ENCODE data around the gene OPN4.
A peak's percentile ranks its signal among the peaks of the same experiment; 100 is the strongest.

The OPN4 gene

DNA sequence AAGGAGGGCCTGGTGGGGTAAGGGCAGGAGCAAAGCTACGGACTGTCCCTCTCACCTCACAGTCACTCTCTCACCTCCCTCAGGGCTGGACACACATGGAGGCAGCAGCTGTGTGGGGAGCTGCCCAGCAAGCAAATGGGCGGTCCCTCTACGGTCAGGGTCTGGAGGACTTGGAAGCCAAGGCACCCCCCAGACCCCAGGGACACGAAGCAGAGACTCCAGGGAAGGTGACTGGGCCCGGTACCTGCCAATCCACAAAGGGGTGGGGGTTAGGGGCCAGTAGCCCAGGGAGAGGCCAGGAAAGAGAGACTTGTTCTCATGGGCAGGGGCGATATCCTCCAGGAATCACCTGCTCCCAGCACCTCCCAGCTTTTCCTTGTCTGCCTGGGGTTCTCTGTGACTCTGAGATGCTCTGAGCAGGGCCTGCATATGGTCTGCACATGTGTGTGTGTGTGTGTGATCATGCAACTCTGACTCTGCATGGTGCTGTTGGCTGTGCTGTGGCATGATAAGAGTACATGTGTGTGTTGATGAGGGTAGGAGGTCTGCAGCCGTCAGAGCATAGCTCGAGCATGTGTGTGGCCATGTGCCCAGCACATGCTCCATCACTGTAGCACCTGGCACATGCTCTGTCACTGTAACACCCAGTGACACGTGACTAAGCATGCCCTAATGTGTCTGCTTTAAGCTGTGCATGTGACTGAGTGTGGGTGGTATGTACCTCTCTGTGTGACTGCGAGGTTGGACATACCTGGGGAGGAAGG is 9.4 kb downstream of the OPN4 start:
- no peak for DNase-seq

GRCh38 chr10:86664341-86665217 is 10.2 kb downstream of the OPN4 start:
- no peak for DNase-seq

GRCh38 chr10:86665218-86665607 is 10.9 kb downstream of the OPN4 start:
- DNase-seq = peak in 1 of 2 experiments; percentile 10

DNA sequence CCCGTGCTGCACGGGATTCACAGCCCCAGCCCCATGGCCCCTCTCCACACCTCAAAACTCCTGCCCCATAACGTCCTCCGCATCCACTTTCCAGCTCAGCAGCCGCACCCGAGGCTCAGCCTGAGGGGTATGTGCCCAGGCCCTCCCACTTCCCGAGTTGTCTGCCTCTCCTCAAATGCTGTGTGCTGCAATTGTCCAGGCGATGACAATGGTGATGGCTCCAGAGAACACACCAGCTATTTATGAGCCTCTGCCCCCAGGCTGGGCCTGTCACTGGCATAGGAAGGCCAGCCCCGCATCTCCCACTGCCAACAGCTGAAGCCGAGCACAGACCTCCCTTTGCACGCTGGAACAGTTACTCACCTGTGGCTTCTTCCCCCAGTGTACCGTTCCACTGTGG is 11.5 kb downstream of the OPN4 start:
- DNase-seq = no peak

DNA sequence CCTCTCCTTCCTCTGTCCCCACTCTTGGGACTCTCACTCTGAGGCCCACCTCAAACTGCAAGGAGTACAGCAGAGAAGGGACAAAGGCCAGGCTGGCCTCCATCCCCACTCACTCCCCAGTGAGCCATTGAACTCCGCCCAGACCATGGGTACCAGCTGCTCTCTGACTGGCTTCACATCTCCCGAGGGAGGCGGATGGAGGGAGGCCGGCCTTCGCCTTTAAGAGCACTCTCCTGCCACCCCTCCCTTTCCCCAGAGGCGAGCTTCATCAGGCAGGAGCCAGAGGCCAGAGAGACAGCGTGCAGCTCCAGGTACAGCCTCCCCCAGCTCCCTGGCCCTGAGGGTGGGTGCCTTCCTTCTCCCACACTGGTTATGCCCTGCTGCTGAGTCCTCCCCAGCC is 12.2 kb downstream of the OPN4 start:
- no peak for DNase-seq

DNA sequence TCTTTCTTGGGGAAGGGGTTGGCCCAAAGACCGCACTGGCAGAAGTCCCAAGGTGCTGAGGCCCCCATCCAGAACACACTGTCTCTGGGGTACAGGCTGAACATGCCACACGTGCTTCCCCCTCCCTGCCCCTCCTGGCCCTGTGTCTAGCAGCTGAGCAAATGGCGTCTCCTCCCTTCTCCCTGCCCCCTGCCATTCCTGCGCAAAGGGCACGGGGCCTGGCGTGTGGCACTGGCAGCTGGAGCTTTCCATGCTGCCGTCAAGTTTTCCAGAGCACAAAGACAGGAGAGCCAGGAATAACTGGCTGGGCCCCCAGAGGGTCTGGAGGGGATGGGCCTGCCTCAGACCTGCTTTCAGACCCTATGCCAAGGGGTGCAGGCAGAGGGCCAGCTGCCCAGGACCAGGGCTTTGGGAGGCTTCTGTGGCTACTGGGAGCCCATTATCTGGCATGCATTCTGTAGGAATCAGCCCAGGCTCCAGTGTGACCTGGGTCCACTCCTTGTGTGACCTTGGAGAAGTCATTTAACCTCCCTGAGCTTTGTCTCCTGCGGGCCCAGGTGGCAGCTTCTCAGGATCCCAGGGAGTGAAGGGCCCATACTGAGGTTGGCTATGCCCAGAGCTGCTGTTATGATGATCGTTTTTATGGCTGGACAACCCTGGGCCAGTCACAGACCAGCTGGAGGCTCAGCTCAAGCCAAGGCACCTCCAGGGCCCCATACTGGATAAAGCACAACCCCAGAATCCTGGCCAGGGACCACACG is 13.3 kb downstream of the OPN4 start:
- no peak for DNase-seq

DNA sequence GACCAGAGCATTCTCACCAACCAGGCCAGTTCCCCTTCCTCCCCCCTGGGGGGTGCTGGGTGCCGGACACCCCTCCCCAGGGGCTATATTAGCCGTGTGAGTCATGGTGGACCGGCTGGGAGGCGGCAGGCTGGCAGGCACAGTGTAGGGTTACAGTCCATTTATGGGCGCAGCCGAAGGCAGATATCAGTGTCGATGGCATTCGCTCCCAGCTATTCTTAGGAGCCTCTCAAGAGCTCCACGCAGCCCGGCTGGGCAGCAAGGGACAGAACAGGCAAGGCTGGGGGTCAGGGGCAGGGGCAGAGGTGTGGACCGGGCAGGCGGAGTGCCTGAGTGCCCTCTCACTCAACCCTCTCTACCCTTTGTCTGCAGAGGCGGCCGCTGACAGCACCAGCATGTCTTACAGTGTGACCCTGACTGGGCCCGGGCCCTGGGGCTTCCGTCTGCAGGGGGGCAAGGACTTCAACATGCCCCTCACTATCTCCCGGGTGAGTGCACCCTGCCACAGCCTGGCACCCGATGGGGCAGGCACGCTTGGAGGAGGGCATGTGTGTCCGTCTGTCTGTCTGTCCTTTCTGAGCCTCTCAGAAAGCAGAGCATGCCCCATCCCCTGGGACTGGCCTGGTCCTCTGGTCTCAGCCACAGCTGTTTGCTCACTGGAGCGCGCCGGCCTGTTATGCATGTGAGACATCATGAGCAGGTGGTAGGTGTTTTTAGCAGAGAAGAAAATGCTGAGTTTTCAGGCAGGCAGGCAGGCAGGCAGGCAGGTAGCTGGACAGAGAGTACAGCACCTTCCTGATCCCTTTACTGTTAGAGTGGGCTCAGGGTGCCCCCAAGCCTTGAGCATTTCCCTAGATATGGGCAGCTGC is 14.2 kb downstream of the OPN4 start, which contains the start of gene LDB3:
TSS of gene LDB3 (plus strand) at position 215 of the 869 bp plus-strand sequence. CDS start at position 396, 181 bp downstream.
- no peak for DNase-seq

- DNase-seq = no peak
These were observed 16.0 kb downstream of the OPN4 start for GRCh38 chr10:86670290-86670811.

GRCh38 chr10:86670876-86671275 is 16.5 kb downstream of the OPN4 start:
- DNase-seq = no peak

- DNase-seq = no peak
These were observed 17.1 kb downstream of the OPN4 start for GRCh38 chr10:86671419-86671818.

DNA sequence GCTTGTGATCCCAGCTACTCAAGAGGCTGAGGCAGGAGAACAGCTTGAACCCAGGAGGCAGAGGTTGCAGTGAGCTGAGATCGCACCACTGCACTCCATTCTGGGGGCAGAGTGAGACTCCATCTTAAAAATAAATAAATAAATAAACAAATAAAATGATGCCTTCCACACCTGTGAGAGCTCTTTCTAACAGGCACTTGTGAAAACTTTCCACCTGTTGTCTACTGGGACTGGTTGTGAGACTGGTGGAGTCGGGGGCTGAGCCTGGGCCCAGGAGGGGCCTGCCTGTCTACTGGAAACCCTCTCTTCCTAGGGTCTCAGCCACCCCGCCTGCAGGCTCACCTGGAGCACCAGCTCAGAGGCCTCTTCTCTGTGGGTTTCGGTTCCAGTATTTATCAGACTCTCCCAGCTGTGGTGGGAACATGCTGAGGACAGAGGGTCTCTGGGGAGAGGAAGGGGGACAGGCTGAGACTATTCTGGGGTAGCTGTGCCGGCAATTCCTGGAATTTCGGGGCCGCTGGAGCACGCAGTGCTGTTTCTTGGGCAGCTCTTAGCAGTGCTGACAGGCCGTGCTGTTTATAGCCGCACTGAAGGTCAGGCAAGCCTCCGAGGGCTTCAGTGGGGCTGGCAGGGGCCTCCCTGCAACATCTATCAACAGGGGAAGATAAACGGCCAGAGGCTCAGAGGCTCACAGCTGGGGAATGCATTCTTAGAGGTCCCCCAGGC is 17.8 kb downstream of the OPN4 start:
- no peak for DNase-seq

GRCh38 chr10:86673216-86673826 is 19.0 kb downstream of the OPN4 start:
- DNase-seq = no peak

GRCh38 chr10:86673827-86674581 is 19.7 kb downstream of the OPN4 start:
- DNase-seq = no peak

DNA sequence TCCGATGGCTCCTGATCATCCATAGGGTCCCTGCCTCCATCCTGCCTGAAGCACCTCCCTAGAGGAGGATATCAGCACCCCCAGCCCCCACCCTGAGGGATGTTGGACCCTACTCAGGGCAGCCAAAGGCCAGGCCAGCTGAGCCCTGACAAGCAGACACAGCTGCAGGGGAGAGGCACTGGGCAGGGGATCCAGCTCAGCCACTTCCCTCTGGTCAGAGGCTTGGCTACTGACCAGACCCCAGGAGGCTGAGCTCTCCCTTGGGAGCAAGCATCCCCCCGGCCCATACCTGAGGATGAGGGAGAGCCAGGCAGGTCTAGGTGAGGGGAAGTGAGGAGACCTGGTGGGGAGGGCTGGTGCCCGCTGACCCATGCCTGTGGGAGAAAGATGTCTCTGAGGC is 20.6 kb downstream of the OPN4 start:
- DNase-seq = no peak

- no peak for DNase-seq
These were observed 23.0 kb downstream of the OPN4 start for GRCh38 chr10:86677374-86677773.

DNA sequence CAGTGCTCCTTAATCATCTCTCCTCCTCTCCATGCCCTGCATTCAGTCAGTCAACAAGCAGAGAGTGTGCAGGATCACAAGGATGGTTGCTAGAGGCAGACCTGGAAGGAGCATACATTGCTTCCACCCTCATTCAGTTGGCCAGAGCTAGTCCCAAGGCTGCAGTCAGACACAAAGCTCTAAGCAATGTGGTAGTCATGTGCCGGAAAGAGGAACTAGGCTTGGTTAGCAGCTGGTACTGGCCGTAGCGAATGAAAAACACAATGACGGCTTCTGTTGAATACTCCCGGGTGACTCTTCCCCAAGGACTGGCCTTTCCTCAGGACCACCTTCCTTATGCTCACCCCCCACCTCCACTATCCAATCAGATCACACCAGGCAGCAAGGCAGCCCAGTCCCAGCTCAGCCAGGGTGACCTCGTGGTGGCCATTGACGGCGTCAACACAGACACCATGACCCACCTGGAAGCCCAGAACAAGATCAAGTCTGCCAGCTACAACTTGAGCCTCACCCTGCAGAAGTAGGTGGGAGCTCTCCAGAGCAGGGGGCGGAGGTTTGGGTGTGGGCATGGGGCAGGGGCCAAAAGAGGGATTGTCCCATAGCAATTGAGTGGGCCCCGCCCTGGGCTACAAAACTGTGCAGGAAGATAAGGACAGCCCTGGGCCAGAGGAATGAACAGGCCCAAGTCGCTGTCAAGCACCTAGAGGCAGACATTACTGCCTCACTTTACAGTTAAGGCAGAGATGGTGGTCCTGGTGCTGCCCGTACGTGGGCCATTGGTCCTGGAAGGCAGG is 24.8 kb downstream of the OPN4 start:
- DNase-seq = peak; percentile 13 to 24

GRCh38 chr10:86681047-86681446 is 26.7 kb downstream of the OPN4 start:
- DNase-seq = no peak

GRCh38 chr10:86681722-86682386 is 27.5 kb downstream of the OPN4 start:
- no peak for DNase-seq

DNA sequence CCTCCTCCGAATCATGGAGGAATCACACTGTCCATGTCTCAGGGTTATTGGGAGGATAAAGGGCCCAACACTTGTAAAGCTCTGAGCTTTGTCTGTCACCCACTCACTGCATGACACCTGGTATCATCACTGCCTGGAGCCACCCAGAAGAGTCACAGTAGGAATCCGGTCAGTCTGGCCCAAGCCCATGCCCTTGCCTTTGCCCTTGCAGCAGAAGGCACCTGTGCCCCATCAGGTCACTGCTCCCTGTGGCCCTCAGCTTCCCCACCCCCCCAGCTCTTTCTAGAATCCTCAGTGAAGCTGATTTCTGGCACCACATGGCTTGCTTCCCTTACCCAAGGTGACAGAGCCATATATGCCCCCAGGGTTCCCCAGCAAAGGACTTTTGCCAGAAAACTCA is 28.3 kb downstream of the OPN4 start:
- no peak for DNase-seq
